A673 (cell line): Measurements from ENCODE around the gene MCTS1. TPM values are rescaled to one million over a fixed set of nuclear protein-coding genes. Genes with fewer than 3 reads are reported as not detected.

Source experiments
- BruUV-seq: library from RNA; stranded (reverse); fragments of 400-500 nt; replicated peaks from 2 replicates; lab custom pipeline; 2021; lab: Mats Ljungman, UMichigan
- CTCF ChIA-PET: fragments of 300-600 bp; sonication (Branson Sonifier 250); formaldehyde crosslinking; loops from one replicate; lab custom pipeline; 2022; ENCODE audit warnings: antibody characterized with exemption; lab: Charles Lee
- POLR2A ChIA-PET: fragments of 300-600 bp; sonication (Branson Sonifier 250); formaldehyde crosslinking; loops from one replicate; lab custom pipeline; 2022; ENCODE audit warnings: antibody characterized with exemption; ENCODE audit not compliant: low non-redundant PET; lab: Charles Lee
- DNase-seq: peaks from one replicate; pipeline ENCODE4 v3.0.0-alpha.2; 2015; ENCODE audit warnings: low spot score
- H3K27ac ChIP-seq: fragments of 200-600 bp; sonication (generic); 2 replicates; pipeline ENCODE4 v1.5.1; 2016; ENCODE audit warnings: mixed run types, low read depth, mild to moderate bottlenecking, mixed read lengths, antibody characterized with exemption, low read length; ENCODE audit not compliant: poor library complexity, severe bottlenecking
- H3K27me3 ChIP-seq: fragments of 200-600 bp; sonication (generic); replicated peaks from 2 replicates; pipeline ENCODE4 v1.6.1; 2017; ENCODE audit warnings: mixed run types, low read depth, mild to moderate bottlenecking, mixed read lengths, antibody characterized with exemption, low read length; ENCODE audit not compliant: insufficient read depth, poor library complexity
- H3K36me3 ChIP-seq: fragments of 200-600 bp; sonication (generic); 2 replicates; pipeline ENCODE4 v1.6.1; 2016; ENCODE audit warnings: mixed run types, mild to moderate bottlenecking, mixed read lengths, antibody characterized with exemption, low read length; ENCODE audit not compliant: insufficient read depth, poor library complexity, severe bottlenecking
- H3K4me1 ChIP-seq: fragments of 200-600 bp; sonication (generic); 2 replicates; pipeline ENCODE4 v1.6.1; 2017; ENCODE audit warnings: mixed run types, mild to moderate bottlenecking, mixed read lengths, antibody characterized with exemption, low read length; ENCODE audit not compliant: insufficient read depth, poor library complexity, severe bottlenecking
- H3K4me3 ChIP-seq: fragments of 200-600 bp; sonication (generic); 2 replicates; pipeline ENCODE4 v1.5.1; 2016; ENCODE audit warnings: low read depth, mixed run types, mild to moderate bottlenecking, mixed read lengths, low read length; ENCODE audit not compliant: poor library complexity, severe bottlenecking
- H3K9me3 ChIP-seq: fragments of 200-600 bp; sonication (generic); 2 replicates; pipeline ENCODE4 v1.6.1; 2016; ENCODE audit warnings: mixed run types, low read depth, mild to moderate bottlenecking, mixed read lengths, antibody characterized with exemption, low read length; ENCODE audit not compliant: poor library complexity, severe bottlenecking
- CTCF ChIP-seq: fragments of 300-800, 200-600 bp; sonication (generic); conservative IDR thresholded peaks from 2 replicates; pipeline ENCODE4 v1.5.1; 2017; ENCODE audit warnings: low read depth, mild to moderate bottlenecking, antibody characterized with exemption, low read length, moderate library complexity, mixed read lengths
- EZH2 ChIP-seq: fragments of 200-600 bp; sonication (generic); IDR thresholded peaks from 2 replicates; pipeline ENCODE4 v1.6.1; 2017; ENCODE audit warnings: borderline replicate concordance, low read depth, mild to moderate bottlenecking, mixed read lengths, antibody characterized with exemption, low read length; ENCODE audit not compliant: poor library complexity, severe bottlenecking
- intact Hi-C: fragments of 100-400 bp; cut with micrococcal nuclease; formaldehyde crosslinking; loops from one replicate; pipeline ENCODE4 v1.10.0; 2022; ENCODE audit not compliant: unreplicated experiment
- total RNA-seq: library from RNA; stranded (reverse); gene quantifications from 2 replicates; pipeline ENCODE4 v1.2.3, GENCODE V29; 2021

Gene MCTS1
- total RNA-seq, 1 experiment from 2014 or later, result 62.3 TPM

GRCh38 chrX:120560405-120560841 lies 43.5 kb upstream of the MCTS1 start:
- Histone ChIP-seq H3K36me3 (no peaks in the 10 kb centered on the region), H3K4me3 (peak overlapping the region; percentile 67), H3K9me3 (no peaks in the 10 kb centered on the region), H3K27ac (peak overlapping the region; percentile 98), H3K4me1 (peaks cover 5% of the 10 kb centered on the region), H3K27me3 (no peaks in the 10 kb centered on the region)
- peak; percentile 35 for DNase-seq
- CTCF ChIA-PET, result no interaction called here
- no peak for TF ChIP-seq EZH2
- TF ChIP-seq CTCF, result no peak
- no TSS peak for BruUV-seq
- intact Hi-C loops, result loop anchor here (5.0 kb wide), 1 partner anchor 42 kb away; the partner anchor contains the start of gene MCTS1
- POLR2A ChIA-PET, result interaction anchor here (1.6 kb wide), 1 partner anchor 44 kb away, joined by 25 read pairs; the partner anchor contains the start of gene MCTS1

GRCh38 chrX:120560842-120561633 lies 42.9 kb upstream of the MCTS1 start, which contains the start of gene CUL4B:
Gene CUL4B, minus strand, starts transcription at chrX:120560962. Its CDS starts 324 bp downstream, at chrX:120560638.
- CTCF ChIA-PET, result no interaction called here

More at GRCh38 chrX:120560842-120561633, 42.9 kb upstream of the MCTS1 start, which contains the start of gene CUL4B:
- Histone ChIP-seq H3K36me3 (no peaks in the 10 kb centered on the region), H3K4me3 (peak within 1 kb of the TSS; percentile 67), H3K9me3 (no peaks in the 10 kb centered on the region), H3K27me3 (no peaks in the 10 kb centered on the region), H3K4me1 (peaks cover 5% of the 10 kb centered on the region), H3K27ac (peak within 1 kb of the TSS; percentile 98)
- peak; percentile 95 for DNase-seq
- TF ChIP-seq CTCF (no peak), EZH2 (no peak)
- intact Hi-C loops, result loop anchor here (5.0 kb wide), 1 partner anchor 41 kb away; the partner anchor contains the start of gene MCTS1
- POLR2A ChIA-PET, result interaction anchor here (0.5 to 1.6 kb wide), 5 partner anchors 32 to 770 kb away, joined by 3 to 25 read pairs (median 3); partner anchors contain the start of genes MCTS1 and RPL39
- no TSS peak for BruUV-seq
